ENCODE measurements around the gene DYRK1B.

The DYRK1B gene

GRCh38 chr19:39874404-39874803 lies 40.4 kb upstream of the DYRK1B start:
- H3K27me3 ChIP-seq (replicated peaks; ENCODE audit: control insufficient read depth, insufficient read depth, low read length) = no peaks in the 10 kb centered on the region
- TF ChIP-seq CTCF (IDR thresholded peaks at IDR 0.05; ENCODE audit: insufficient read depth, low read length, poor library complexity, severe bottlenecking) = no peak
- no peak overlapping the region for H3K4me3 ChIP-seq (replicated peaks; ENCODE audit: low read depth, low read length)
- H3K36me3 ChIP-seq (ENCODE audit: control insufficient read depth, insufficient read depth, low read length) = no peaks in the 10 kb centered on the region
- no peak for DNase-seq (ENCODE audit: extremely low read depth, insufficient read length)

GRCh38 chr19:39873385-39873784 lies 39.4 kb upstream of the DYRK1B start:
- no peak for TF ChIP-seq CTCF (IDR thresholded peaks at IDR 0.05; ENCODE audit: insufficient read depth, low read length, poor library complexity, severe bottlenecking)
- Histone ChIP-seq H3K27me3 (replicated peaks; ENCODE audit: control insufficient read depth, insufficient read depth, low read length) (no peaks in the 10 kb centered on the region), H3K4me3 (replicated peaks; ENCODE audit: low read depth, low read length) (no peak overlapping the region), H3K36me3 (ENCODE audit: control insufficient read depth, insufficient read depth, low read length) (no peaks in the 10 kb centered on the region)
- DNase-seq (ENCODE audit: extremely low read depth, insufficient read length) = no peak

GRCh38 chr19:39871886-39872866 lies 38.2 kb upstream of the DYRK1B start:
- Histone ChIP-seq H3K4me3 (replicated peaks; ENCODE audit: low read depth, low read length) (no peak overlapping the region), H3K36me3 (ENCODE audit: control insufficient read depth, insufficient read depth, low read length) (no peaks in the 10 kb centered on the region), H3K27me3 (replicated peaks; ENCODE audit: control insufficient read depth, insufficient read depth, low read length) (no peaks in the 10 kb centered on the region)
- no peak for DNase-seq (ENCODE audit: extremely low read depth, insufficient read length)
- TF ChIP-seq CTCF (IDR thresholded peaks at IDR 0.05; ENCODE audit: insufficient read depth, low read length, poor library complexity, severe bottlenecking) = no peak

- H3K36me3 ChIP-seq (ENCODE audit: control insufficient read depth, insufficient read depth, low read length) = no peaks in the 10 kb centered on the region
Observed at GRCh38 chr19:39871362-39871761, 37.4 kb upstream of the DYRK1B start.

GRCh38 chr19:39870171-39870971 lies 36.4 kb upstream of the DYRK1B start:
- Histone ChIP-seq H3K27me3 (replicated peaks; ENCODE audit: control insufficient read depth, insufficient read depth, low read length) (no peaks in the 10 kb centered on the region), H3K36me3 (ENCODE audit: control insufficient read depth, insufficient read depth, low read length) (no peaks in the 10 kb centered on the region), H3K4me3 (replicated peaks; ENCODE audit: low read depth, low read length) (no peak overlapping the region)
- DNase-seq (ENCODE audit: extremely low read depth, insufficient read length) = no peak
- no peak for TF ChIP-seq CTCF (IDR thresholded peaks at IDR 0.05; ENCODE audit: insufficient read depth, low read length, poor library complexity, severe bottlenecking)

More at GRCh38 chr19:39871362-39871761, 37.4 kb upstream of the DYRK1B start:
- H3K27me3 ChIP-seq (replicated peaks; ENCODE audit: control insufficient read depth, insufficient read depth, low read length) = no peaks in the 10 kb centered on the region
- no peak for DNase-seq (ENCODE audit: extremely low read depth, insufficient read length)
- H3K4me3 ChIP-seq (replicated peaks; ENCODE audit: low read depth, low read length) = no peak overlapping the region
- no peak for TF ChIP-seq CTCF (IDR thresholded peaks at IDR 0.05; ENCODE audit: insufficient read depth, low read length, poor library complexity, severe bottlenecking)

Measured in GM06990 (cell line).